AG09319 (cell line): Measurements from ENCODE around the gene FXYD1.

Source experiments
- DNase-seq: peaks from one replicate; pipeline ENCODE4 v3.0.0-alpha.2; 2010; ENCODE audit warnings: low read depth; ENCODE audit errors: extremely low read depth
- TF ChIP-seq, protein P1 (sequence below): IDR thresholded peaks from 2 replicates; pipeline ENCODE4 v1.5.1; 2011; ENCODE audit warnings: low read depth, mild to moderate bottlenecking, inconsistent platforms, low read length, moderate library complexity

Gene FXYD1

DNA sequence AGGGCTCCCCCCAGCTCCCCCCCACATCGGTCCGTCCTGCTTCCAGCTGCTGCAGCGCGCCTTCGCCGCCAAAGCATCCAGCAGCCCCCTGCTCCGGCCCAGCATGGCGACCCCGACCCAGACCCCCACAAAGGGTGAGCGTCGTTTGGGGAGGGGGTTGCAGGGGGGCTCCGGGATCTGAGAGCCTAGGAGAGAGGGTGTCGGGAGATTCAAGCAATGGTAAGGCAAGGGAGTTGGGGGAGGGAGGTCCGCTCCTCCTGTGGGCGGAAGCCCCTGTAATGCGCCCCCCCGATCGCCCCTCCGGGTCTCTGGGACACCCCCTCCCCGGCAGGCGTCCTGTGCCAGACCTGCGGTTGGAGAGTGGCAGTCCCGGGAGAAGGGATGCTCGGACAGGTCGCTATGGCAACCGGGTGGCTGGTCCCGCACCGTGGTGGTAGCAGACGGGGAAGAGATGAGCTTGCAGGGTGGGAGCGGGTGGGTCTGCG, 4.6 kb downstream of the FXYD1 start, which contains the start of gene FXYD7:
FXYD7 (plus strand) TSS at position 25 of the 485 bp plus-strand sequence; CDS start at position 104, 79 bp downstream.
- DNase-seq = no peak
- TF ChIP-seq, protein P1, sequence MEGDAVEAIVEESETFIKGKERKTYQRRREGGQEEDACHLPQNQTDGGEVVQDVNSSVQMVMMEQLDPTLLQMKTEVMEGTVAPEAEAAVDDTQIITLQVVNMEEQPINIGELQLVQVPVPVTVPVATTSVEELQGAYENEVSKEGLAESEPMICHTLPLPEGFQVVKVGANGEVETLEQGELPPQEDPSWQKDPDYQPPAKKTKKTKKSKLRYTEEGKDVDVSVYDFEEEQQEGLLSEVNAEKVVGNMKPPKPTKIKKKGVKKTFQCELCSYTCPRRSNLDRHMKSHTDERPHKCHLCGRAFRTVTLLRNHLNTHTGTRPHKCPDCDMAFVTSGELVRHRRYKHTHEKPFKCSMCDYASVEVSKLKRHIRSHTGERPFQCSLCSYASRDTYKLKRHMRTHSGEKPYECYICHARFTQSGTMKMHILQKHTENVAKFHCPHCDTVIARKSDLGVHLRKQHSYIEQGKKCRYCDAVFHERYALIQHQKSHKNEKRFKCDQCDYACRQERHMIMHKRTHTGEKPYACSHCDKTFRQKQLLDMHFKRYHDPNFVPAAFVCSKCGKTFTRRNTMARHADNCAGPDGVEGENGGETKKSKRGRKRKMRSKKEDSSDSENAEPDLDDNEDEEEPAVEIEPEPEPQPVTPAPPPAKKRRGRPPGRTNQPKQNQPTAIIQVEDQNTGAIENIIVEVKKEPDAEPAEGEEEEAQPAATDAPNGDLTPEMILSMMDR = no peak

DNA sequence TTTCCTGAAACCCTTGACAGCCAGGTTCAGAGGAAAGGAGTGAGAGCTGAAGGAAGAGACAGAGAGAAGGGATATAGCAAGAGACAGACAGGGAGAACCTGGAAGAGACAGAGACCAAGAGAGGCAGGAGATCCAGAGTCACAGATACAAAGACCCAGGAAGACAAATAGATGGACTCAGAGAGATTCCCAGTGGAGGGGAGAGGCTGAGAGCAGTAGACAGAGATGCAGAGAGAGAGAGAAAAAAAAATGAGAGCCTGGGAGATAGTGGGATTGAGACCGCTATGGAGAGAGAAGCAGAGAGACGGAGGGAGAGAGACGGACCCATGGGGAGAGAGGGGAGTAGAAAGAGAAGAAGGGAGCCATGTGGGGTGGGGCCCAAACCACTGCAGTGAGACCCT, 5.2 kb downstream of the FXYD1 start:
- TF ChIP-seq, protein P1 = no peak
- no peak for DNase-seq

DNA sequence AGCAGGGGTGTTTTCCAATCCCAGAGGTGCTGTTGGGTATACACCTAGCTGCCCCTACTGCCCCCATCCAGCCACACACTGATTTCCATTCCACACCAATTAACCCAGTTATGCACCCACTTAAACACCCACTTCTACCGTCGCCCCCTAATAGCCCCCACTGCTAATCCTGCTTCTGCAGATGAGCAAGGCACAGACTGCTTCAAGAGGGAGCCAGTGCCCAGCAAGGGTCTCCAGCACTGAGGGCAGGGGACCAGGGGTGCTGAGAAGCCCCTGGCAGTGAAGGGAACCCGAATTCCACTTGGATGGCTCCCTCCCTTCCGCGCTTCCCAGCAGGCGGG, 5.6 kb downstream of the FXYD1 start:
- TF ChIP-seq, protein P1 = no peak
- no peak for DNase-seq

DNA sequence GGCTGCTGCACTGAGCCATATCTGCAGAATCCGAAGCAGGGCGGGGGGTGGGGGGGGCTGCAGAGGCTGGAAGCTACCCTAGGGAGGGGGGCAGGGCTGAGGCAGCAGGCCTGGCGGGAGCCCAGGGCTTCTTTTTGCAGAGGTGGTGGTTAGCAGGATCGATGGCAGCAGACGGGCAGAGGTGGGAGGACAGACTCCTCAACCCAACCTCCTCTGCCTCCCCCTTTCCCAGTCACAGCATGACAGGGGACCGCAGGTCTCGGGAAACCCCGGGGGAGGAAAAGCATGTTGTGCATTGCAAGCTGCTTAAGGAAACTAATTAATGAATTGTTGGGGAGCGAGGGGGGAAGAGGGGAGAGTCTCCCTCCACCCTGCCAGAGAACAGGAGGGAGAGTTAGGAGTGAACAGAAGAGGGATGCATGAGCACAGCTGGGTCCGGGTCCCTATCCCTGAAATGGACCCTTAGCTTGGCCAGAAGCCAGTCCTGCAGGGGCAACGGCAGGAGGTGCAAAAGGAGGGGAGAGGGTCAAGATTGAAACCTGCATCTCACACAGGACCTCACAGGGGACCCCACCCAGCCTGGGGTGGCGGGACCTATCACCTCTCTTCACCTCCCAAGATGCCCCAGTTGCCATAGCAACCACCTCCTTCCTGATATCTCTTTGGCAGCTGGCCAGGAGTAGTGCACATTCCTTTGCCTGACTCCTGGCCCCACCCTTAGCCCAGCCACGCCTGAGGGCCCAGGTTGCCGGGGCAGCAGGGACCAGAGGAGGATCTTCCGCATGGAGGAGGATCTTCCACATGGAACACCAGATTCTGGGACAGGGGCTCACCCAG, 6.2 kb downstream of the FXYD1 start:
- no peak for DNase-seq
- TF ChIP-seq, protein P1 = no peak

DNA sequence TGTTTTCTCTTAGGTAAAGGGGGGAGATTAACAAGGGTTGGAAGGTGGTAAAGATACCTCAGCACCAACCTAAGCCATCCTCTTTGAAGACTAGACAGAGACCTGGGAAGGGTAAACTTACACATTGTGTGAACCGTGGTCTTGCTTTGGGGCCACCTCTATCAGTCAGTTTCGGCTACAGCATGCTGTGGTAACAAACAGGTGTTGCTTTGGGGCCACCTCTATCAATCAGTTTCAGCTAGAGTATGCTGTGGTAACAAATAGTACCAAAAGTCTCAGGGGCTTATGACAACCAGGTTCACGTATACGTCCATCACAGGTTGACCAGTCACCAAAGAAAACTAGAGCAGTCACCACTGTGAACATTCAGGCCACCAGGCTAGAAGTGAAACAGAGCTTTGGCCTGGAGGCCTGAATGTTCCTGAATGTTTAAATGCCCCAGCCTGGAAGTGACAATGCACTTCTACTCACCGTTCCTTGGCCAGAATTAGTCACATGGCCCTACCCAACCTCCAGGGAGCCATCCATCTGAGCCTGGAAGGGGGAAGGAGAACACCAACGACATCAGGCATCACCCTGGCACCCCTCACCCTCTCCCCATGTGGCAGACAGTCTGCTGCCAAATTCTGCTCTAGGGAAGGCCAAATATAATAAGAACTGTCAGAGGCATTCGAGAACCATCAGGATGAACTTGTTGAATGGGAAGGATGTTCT, 8.3 kb downstream of the FXYD1 start:
- TF ChIP-seq, protein P1 = no peak
- no peak for DNase-seq

DNA sequence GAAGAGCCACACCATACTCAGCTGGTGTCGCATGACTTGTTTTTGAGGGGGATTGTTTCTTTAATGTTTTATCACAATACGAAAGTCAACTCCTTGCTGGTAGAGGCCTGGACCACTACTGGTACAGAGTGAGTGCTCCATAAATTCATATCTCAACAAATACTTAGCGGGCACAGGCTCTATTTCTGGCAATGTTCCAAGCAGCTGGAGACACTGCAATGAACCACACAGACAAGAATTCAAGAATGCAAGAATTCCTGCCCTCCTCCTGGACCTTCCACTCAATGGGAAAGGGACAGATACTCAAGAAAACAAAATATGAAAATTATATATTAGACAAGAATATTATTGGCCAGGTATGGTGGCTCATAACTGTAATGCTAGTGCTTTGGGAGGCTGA, 10.8 kb downstream of the FXYD1 start:
- DNase-seq = no peak
- TF ChIP-seq, protein P1 = no peak

DNA sequence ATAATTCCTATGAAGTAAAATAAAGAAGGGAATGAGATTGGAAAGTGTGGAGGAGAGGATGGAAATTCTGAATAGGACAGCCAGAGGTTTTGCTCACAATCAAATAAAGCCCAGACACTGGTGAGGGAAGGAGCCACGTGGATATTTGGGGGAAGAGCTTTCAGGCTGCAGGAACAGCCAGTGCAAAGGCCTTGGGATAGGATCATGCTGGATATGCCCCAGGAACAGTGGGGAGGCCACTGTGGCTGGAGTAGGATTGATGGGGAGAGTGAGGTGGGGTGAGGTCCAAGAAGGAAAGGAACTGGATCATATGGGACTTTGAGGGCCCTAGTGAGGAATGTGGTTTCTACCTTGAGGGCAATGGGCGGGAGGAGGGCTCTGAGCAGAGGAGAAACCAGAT, 11.8 kb downstream of the FXYD1 start:
- TF ChIP-seq, protein P1 = no peak

More for the DNA sequence above, 11.8 kb downstream of the FXYD1 start:
- no peak for DNase-seq
